Measurements from ENCODE around the gene PSORS1C2. TPM values are rescaled to one million over a fixed set of nuclear protein-coding genes. Genes with fewer than 3 reads are reported as not detected.

PSORS1C2 gene
- total RNA-seq, 1 experiment from 2014 or later, result 0.33 TPM

GRCh38 chr6:31122791-31123706, 15.8 kb downstream of the PSORS1C2 start:
- H2BK120ac ChIP-seq (ENCODE audit: low read depth, low read length, poor library complexity, severe bottlenecking), result no peak overlapping the region
- no peak overlapping the region for H3T11ph ChIP-seq (ENCODE audit: low read length)
- no peak overlapping the region for H3K9ac ChIP-seq (ENCODE audit: extremely low read depth, insufficient read length, low read length)
- H3K14ac ChIP-seq (ENCODE audit: insufficient read depth, low read length), result no peak overlapping the region
- no peak overlapping the region for H3K4me2 ChIP-seq (ENCODE audit: insufficient read depth, insufficient read length, low read length)
- peaks cover 12% of the 10 kb centered on the region for H3K27me3 Mint-ChIP-seq (ENCODE audit: low read depth)
- no peak overlapping the region for H3K18ac ChIP-seq (ENCODE audit: insufficient read length, low read depth, low read length)
- no peak for TF ChIP-seq CTCF (conservative IDR thresholded peaks at IDR 0.05)
- no peak overlapping the region for H3K4me3 Mint-ChIP-seq
- no peak overlapping the region for H2BK5ac ChIP-seq (ENCODE audit: insufficient read length, low read length)
- no peaks in the 10 kb centered on the region for H3K79me1 ChIP-seq (ENCODE audit: insufficient read depth, low read depth, low read length, poor library complexity, severe bottlenecking)
- no peak overlapping the region for H3K23ac ChIP-seq (ENCODE audit: insufficient read length, low read depth, low read length)
- H4K20me1 ChIP-seq (ENCODE audit: control insufficient read depth, insufficient read depth, insufficient read length), result no peaks in the 10 kb centered on the region
- no peak overlapping the region for H4K91ac ChIP-seq (ENCODE audit: insufficient read length, low read depth, low read length)
- no peak overlapping the region for H2BK12ac ChIP-seq (ENCODE audit: insufficient read length, low read depth, low read length)
- H4K8ac ChIP-seq (replicated peaks; ENCODE audit: insufficient read length, low read depth, low read length), result no peak overlapping the region
- no peak overlapping the region for H3K27ac ChIP-seq (ENCODE audit: insufficient read length, low read depth, low read length)
- no peak overlapping the region for H3K4ac ChIP-seq (ENCODE audit: low read depth, low read length)
- no peak for DNase-seq
- no peaks in the 10 kb centered on the region for H3K27me3 ChIP-seq (ENCODE audit: insufficient read depth, low read length)
- no peaks in the 10 kb centered on the region for H3K4me1 ChIP-seq (ENCODE audit: insufficient read depth, low read length)
- H2BK20ac ChIP-seq (ENCODE audit: low read depth, low read length, poor library complexity, severe bottlenecking), result no peak overlapping the region
- no peaks in the 10 kb centered on the region; a peak in 1 of 5 replicates for H3K9me3 Mint-ChIP-seq
- H4K5ac ChIP-seq (ENCODE audit: insufficient read length, low read depth, low read length), result no peak overlapping the region
- no peak overlapping the region for H2BK15ac ChIP-seq (ENCODE audit: low read depth, low read length)
- no peaks in the 10 kb centered on the region for H3K36me3 Mint-ChIP-seq (ENCODE audit: insufficient read depth in 1 of 3, low read depth in 3 of 3)
- H3K27ac Mint-ChIP-seq, result no peak overlapping the region; a peak in 1 of 7 replicates
- no CpG with 5 or more reads among the region's 16 CpGs for WGBS (ENCODE audit: extremely low coverage, insufficient read length, low lambda C conversion rate)
- no peaks in the 10 kb centered on the region for H3K23me2 ChIP-seq (ENCODE audit: insufficient read length, low read depth, low read length, poor library complexity, severe bottlenecking)
- H3K56ac ChIP-seq (ENCODE audit: insufficient read length, low read depth, low read length), result no peak overlapping the region
- H3K79me2 ChIP-seq (ENCODE audit: insufficient read depth, low read length), result no peaks in the 10 kb centered on the region
- H2AK5ac ChIP-seq (ENCODE audit: insufficient read length, low read length), result no peak overlapping the region
- H2AFZ ChIP-seq (ENCODE audit: low read length), result no peak overlapping the region
- H3K4me1 Mint-ChIP-seq, result peaks cover 24 to 27% of the 10 kb centered on the region in 2 experiments
- no peaks in the 10 kb centered on the region for H3K9me3 ChIP-seq (ENCODE audit: control insufficient read depth, low read depth, low read length)
